GM23248 (cell line): ENCODE results near the gene TFPI.

Experiments used
- EZH2 ChIP-seq: fragments of 200-600 bp; sonication (generic); IDR thresholded peaks from 2 replicates; pipeline ENCODE4 v1.6.1; 2018; ENCODE audit warnings: antibody characterized with exemption, mild to moderate bottlenecking; ENCODE audit not compliant: insufficient read depth, poor library complexity, severe bottlenecking
- EZH2phosphoT487 ChIP-seq: fragments of 200-600 bp; sonication (generic); IDR thresholded peaks from 2 replicates; pipeline ENCODE4 v1.6.1; 2018; ENCODE audit warnings: antibody characterized with exemption, moderate library complexity, mild to moderate bottlenecking, low read depth; ENCODE audit not compliant: insufficient read depth

DNA sequence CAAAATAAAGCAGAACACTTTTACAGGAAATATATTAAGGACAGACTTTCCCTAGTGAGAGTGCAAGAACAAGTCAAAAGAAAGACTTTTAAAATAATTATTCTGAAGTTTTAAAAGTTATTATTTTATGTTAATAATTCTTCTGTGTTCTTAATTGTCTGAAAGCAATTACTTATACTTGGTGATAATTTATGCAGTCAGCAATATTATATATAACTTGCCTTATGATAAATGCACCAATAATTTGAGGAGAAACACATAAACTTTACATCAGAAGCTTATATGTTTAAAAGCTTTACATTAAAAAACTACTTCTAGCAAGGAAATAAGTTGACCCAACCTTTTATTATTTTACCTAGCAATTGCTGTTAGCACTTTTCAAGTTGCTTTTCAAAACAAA, 102.7 kb downstream of the TFPI start:
- no peak for TF ChIP-seq EZH2
- no peak for TF ChIP-seq EZH2phosphoT487
